Right atrium auricular region (tissue), 2 donors: ENCODE results near the gene SRSF1. TPM values are rescaled to one million over a fixed set of nuclear protein-coding genes. Genes with fewer than 3 reads are reported as not detected.

Experiments used
- DNase-seq: peaks from one replicate; pipeline ENCODE4 v3.0.0-alpha.2; 2019; ENCODE audit warnings: low spot score
- H3K27ac ChIP-seq, 2 donors: fragments of 200-600 bp; sonication (generic); 1 replicate in 1 of 2; 2 replicates in 1 of 2; pipeline ENCODE4 v1.5.1; 2016 to 2019
- H3K27me3 ChIP-seq, 2 donors: fragments of 200-600 bp; sonication (generic); one replicate each; pipeline versions ENCODE4 v1.5.1 to v1.6.0; 2017 to 2019
- H3K36me3 ChIP-seq: fragments of 200-600 bp; sonication (generic); one replicate; pipeline ENCODE4 v1.5.1; 2016
- H3K4me1 ChIP-seq, 2 donors: fragments of 200-600 bp; sonication (generic); one replicate each; pipeline versions ENCODE4 v1.5.1 to v1.6.0; 2017 to 2019
- H3K4me3 ChIP-seq, 2 donors: fragments of 200-600 bp; sonication (generic); 1 replicate in 1 of 2; 2 replicates in 1 of 2; pipeline ENCODE4 v1.5.1; 2017 to 2019; ENCODE audit warnings: mild to moderate bottlenecking in 1 of 2, moderate library complexity in 1 of 2
- H3K9me3 ChIP-seq, 2 donors: fragments of 200-600 bp; sonication (generic); one replicate each; pipeline ENCODE4 v1.5.1; 2019
- CTCF ChIP-seq, 2 donors: fragments of 200-600 bp; sonication (generic); IDR thresholded peaks; one replicate each; pipeline ENCODE4 v1.5.1; 2019; ENCODE audit warnings: antibody characterized with exemption in 2 of 2
- total RNA-seq, 2 donors: library from RNA; depleted of rRNA; stranded (reverse); fragments of >200 nt; gene quantifications; one replicate each; pipeline ENCODE4 v1.1.0, GENCODE V29; 2016

SRSF1 gene
- total RNA-seq, 2 donors from 2014 or later = 70.6 to 101 TPM

- no peak for DNase-seq
- Histone ChIP-seq H3K36me3 (no peaks in the 10 kb centered on the region), H3K9me3 (no peaks in the 10 kb centered on the region), H3K27me3 (no peaks in the 10 kb centered on the region), H3K4me1 (no peaks in the 10 kb centered on the region), H3K4me3 (no peak overlapping the region), H3K27ac (no peak overlapping the region)
- no peak for TF ChIP-seq CTCF (IDR thresholded peaks at IDR 0.05)
Measured at GRCh38 chr17:58043221-58044181, 36.5 kb upstream of the SRSF1 start.

GRCh38 chr17:58041161-58041560, 34.1 kb upstream of the SRSF1 start:
- Histone ChIP-seq H3K36me3 (no peaks in the 10 kb centered on the region), H3K27ac (no peak overlapping the region), H3K9me3 (no peaks in the 10 kb centered on the region), H3K4me1 (no peaks in the 10 kb centered on the region), H3K4me3 (no peak overlapping the region), H3K27me3 (no peaks in the 10 kb centered on the region)
- TF ChIP-seq CTCF (IDR thresholded peaks at IDR 0.05) = no peak
- no peak for DNase-seq

- Histone ChIP-seq H3K4me1 (no peaks in the 10 kb centered on the region), H3K4me3 (no peak overlapping the region), H3K9me3 (no peaks in the 10 kb centered on the region), H3K27me3 (no peaks in the 10 kb centered on the region), H3K27ac (no peak overlapping the region), H3K36me3 (no peaks in the 10 kb centered on the region)
- no peak for TF ChIP-seq CTCF (IDR thresholded peaks at IDR 0.05)
- DNase-seq = no peak
Measured at GRCh38 chr17:58040386-58040785, 33.3 kb upstream of the SRSF1 start.

- no peaks in the 10 kb centered on the region for H3K36me3 ChIP-seq
- no peak overlapping the region for H3K27ac ChIP-seq
- no peak for DNase-seq
- H3K9me3 ChIP-seq = no peaks in the 10 kb centered on the region
- no peak overlapping the region for H3K4me3 ChIP-seq
- no peaks in the 10 kb centered on the region for H3K4me1 ChIP-seq
- no peak for TF ChIP-seq CTCF (IDR thresholded peaks at IDR 0.05)
- H3K27me3 ChIP-seq = no peaks in the 10 kb centered on the region
Measured at GRCh38 chr17:58039975-58040374, 32.9 kb upstream of the SRSF1 start.

GRCh38 chr17:58032691-58033415, 25.8 kb upstream of the SRSF1 start:
- Histone ChIP-seq H3K4me1 (no peaks in the 10 kb centered on the region), H3K9me3 (no peaks in the 10 kb centered on the region), H3K27ac (no peak overlapping the region), H3K36me3 (no peaks in the 10 kb centered on the region), H3K4me3 (no peak overlapping the region), H3K27me3 (no peaks in the 10 kb centered on the region)
- DNase-seq = no peak
- no peak for TF ChIP-seq CTCF (IDR thresholded peaks at IDR 0.05)
